NOMO-1 (cell line): ENCODE data around the gene KCNN3.

Experiments used
- DNase-seq, 2 experiments: peaks; one replicate each; lab custom pipeline; 2025; ENCODE audit not compliant: unreplicated experiment in 2 of 2; lab: John Stamatoyannopoulos, UW

The KCNN3 gene

GRCh38 chr1:154819628-154820590, 50.2 kb downstream of the KCNN3 start:
- peak; percentile 77 to 83 for DNase-seq

GRCh38 chr1:154818911-154819310, 51.2 kb downstream of the KCNN3 start:
- DNase-seq, result no peak

- DNase-seq, result no peak
Observed at GRCh38 chr1:154816937-154817336, 53.1 kb downstream of the KCNN3 start.

GRCh38 chr1:154816369-154816768, 53.7 kb downstream of the KCNN3 start:
- DNase-seq, result no peak

- no peak for DNase-seq
Observed at GRCh38 chr1:154813846-154814505, 56.1 kb downstream of the KCNN3 start.

GRCh38 chr1:154813300-154813816, 56.7 kb downstream of the KCNN3 start:
- DNase-seq, result no peak

- no peak for DNase-seq
Observed at GRCh38 chr1:154812877-154813276, 57.2 kb downstream of the KCNN3 start.

- DNase-seq, result no peak
Observed at GRCh38 chr1:154810571-154810970, 59.5 kb downstream of the KCNN3 start.

- peak in 1 of 2 experiments; percentile 2 for DNase-seq
Observed at GRCh38 chr1:154809436-154810413, 60.4 kb downstream of the KCNN3 start.

- no peak for DNase-seq
Observed at GRCh38 chr1:154808909-154809262, 61.2 kb downstream of the KCNN3 start.

GRCh38 chr1:154808261-154808908, 61.7 kb downstream of the KCNN3 start:
- DNase-seq, result no peak

GRCh38 chr1:154807048-154807591, 63.0 kb downstream of the KCNN3 start:
- DNase-seq, result peak in 1 of 2 experiments; percentile 31

- DNase-seq, result no peak
Observed at GRCh38 chr1:154806333-154806732, 63.7 kb downstream of the KCNN3 start.

GRCh38 chr1:154802982-154803920, 66.8 kb downstream of the KCNN3 start:
- DNase-seq, result no peak

- no peak for DNase-seq
Observed at GRCh38 chr1:154802336-154802969, 67.6 kb downstream of the KCNN3 start.

- DNase-seq, result no peak
Observed at GRCh38 chr1:154801234-154802011, 68.7 kb downstream of the KCNN3 start.

GRCh38 chr1:154799188-154799587, 70.9 kb downstream of the KCNN3 start:
- DNase-seq, result no peak
